AG04450 (cell line): Measurements from ENCODE around the gene BAIAP2L1. TPM values are rescaled to one million over a fixed set of nuclear protein-coding genes. Genes with fewer than 3 reads are reported as not detected.

ENCODE experiments used
- CTCF ChIA-PET: fragments of 300-600, 350-600 bp; formaldehyde crosslinking; extraction: SDS; loops from one replicate; lab custom pipeline; 2022; ENCODE audit warnings: antibody characterized with exemption, inconsistent platforms; lab: Charles Lee
- POLR2A ChIA-PET: fragments of 350-600 bp; formaldehyde crosslinking; extraction: SDS; loops from one replicate; lab custom pipeline; 2021; ENCODE audit warnings: antibody characterized with exemption, inconsistent platforms; lab: Yijun Ruan, JAX
- DNase-seq: peaks from one replicate; pipeline ENCODE4 v3.0.0-alpha.2; 2011; ENCODE audit warnings: low read depth, low spot score
- H3K27ac ChIP-seq: one replicate; pipeline ENCODE4 v1.5.1; 2012; ENCODE audit warnings: low read depth, low read length, control low read depth
- H3K27me3 ChIP-seq: one replicate; pipeline ENCODE4 v1.6.0; 2012; ENCODE audit warnings: low read length; ENCODE audit not compliant: control insufficient read depth, insufficient read depth
- H3K4me3 ChIP-seq: 2 replicates; pipeline ENCODE4 v1.5.1; 2011; ENCODE audit warnings: mild to moderate bottlenecking, low read depth, low read length, control low read depth
- H3K9me3 ChIP-seq: 2 replicates; pipeline ENCODE4 v1.5.1; 2012; ENCODE audit warnings: low read length; ENCODE audit not compliant: control insufficient read depth, insufficient read depth
- polyA plus RNA-seq: library from polyadenylated mRNA; depleted of rRNA; stranded (reverse); fragments of >200 nt; gene quantifications from 2 replicates; pipeline ENCODE4 v1.2.3, GENCODE V29; 2011
- TF ChIP-seq, protein P1 (sequence below): IDR thresholded peaks from 2 replicates; pipeline ENCODE4 v1.5.1; 2011; ENCODE audit warnings: low read depth, low read length, control low read depth, inconsistent platforms

BAIAP2L1 gene
- polyA plus RNA-seq, 1 experiment, result 3.9 TPM

DNA sequence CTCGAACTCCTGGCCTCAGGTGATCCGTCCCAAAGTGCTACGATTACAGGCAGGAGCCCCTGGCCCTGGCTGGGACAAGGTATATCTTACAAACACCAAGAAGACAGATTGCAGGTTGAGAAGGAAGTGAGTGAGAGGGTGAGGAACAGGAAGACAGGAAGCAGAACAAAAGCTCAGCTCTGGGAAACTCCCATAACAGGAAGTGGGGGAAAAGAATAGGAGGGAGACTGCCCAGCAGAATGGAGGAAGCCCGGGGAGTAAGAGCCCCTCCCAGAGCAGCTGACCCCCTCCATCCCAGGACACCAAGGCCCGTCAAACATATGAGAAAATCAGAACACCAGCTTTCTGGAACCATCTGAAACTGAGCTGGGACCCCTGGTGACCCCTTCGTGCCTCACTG lies 151.8 kb downstream of the BAIAP2L1 start:
- Histone ChIP-seq H3K27ac (no peak overlapping the region), H3K4me3 (no peak overlapping the region), H3K9me3 (no peaks in the 10 kb centered on the region; the same call in 1 of the 2 replicates), H3K27me3 (no peaks in the 10 kb centered on the region)
- DNase-seq, result no peak
- ChIA-PET POLR2A (no interaction called here), CTCF (interaction anchor here (1.3 kb wide), 1 partner anchor 9 kb away, joined by 3 read pairs; no protein-coding TSS in a partner anchor)
- TF ChIP-seq, protein P1, sequence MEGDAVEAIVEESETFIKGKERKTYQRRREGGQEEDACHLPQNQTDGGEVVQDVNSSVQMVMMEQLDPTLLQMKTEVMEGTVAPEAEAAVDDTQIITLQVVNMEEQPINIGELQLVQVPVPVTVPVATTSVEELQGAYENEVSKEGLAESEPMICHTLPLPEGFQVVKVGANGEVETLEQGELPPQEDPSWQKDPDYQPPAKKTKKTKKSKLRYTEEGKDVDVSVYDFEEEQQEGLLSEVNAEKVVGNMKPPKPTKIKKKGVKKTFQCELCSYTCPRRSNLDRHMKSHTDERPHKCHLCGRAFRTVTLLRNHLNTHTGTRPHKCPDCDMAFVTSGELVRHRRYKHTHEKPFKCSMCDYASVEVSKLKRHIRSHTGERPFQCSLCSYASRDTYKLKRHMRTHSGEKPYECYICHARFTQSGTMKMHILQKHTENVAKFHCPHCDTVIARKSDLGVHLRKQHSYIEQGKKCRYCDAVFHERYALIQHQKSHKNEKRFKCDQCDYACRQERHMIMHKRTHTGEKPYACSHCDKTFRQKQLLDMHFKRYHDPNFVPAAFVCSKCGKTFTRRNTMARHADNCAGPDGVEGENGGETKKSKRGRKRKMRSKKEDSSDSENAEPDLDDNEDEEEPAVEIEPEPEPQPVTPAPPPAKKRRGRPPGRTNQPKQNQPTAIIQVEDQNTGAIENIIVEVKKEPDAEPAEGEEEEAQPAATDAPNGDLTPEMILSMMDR, result no peak

DNA sequence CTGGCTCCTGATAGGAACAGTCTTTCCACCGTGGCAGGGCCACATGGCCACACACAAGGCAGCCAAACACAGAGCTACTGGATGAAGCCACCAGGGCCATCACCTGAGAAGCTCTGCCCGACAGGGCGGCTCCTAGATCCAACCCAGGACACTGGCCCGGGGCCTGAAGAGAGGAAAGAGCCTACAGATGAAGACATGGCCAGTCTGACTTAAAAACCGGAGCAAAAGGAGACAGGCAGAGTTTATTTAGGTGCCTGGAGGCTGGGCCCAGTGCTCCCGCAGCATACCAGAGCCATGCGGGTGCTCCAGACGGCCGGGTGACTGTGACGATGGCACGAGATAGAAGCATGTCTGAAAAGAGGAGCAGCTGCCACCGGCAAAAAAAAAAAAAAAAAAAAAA lies 152.7 kb downstream of the BAIAP2L1 start:
- no peak for DNase-seq
- H3K27ac ChIP-seq, result no peak overlapping the region
- CTCF ChIA-PET, result interaction anchor here (0.9 kb wide), 1 partner anchor 46 kb away, joined by 3 read pairs; no protein-coding TSS in a partner anchor
- H3K4me3 ChIP-seq, result no peak overlapping the region
- H3K9me3 ChIP-seq, result no peaks in the 10 kb centered on the region; the same call in 1 of the 2 replicates
- POLR2A ChIA-PET, result no interaction called here
- TF ChIP-seq, protein P1, result no peak
- no peaks in the 10 kb centered on the region for H3K27me3 ChIP-seq

DNA sequence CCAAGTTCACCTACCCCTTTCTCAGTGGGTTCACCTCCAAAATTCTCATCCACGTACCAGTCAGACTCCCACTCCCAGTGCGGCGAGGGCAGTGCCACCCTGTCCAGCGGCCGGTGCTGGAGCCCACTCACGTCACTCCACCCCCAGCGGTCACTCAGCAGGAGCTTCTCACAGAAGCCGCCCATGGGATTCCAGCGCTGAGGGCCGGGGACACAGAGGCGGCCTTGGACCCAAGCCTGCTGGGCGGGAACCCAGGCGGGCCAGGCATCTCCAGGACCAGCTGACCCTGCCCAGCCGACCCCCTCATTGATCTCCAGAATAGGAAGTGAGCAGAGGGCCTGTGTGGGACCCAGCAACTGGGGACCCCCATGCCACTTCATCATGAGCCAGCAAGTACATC lies 156.0 kb downstream of the BAIAP2L1 start:
- POLR2A ChIA-PET, result no interaction called here

DNA sequence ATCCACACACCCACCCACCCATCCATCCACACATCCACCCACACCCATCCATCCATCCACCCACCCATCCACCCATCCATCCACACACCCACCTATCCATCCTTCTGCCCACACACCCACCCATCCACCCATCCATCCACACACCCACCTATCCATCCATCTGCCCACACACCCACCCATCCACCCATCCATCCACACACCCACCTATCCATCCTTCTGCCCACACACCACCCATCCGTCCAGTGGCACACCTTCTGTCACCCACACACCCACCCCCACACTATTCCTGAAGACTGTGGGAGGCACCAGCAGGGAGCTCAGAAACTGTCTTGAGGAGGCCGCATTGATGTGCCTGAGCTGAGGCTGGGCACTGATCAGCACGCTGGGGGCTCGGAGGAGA lies 158.0 kb downstream of the BAIAP2L1 start:
- DNase-seq, result no peak
- Histone ChIP-seq H3K27me3 (no peaks in the 10 kb centered on the region), H3K4me3 (no peak overlapping the region), H3K9me3 (no peaks in the 10 kb centered on the region), H3K27ac (no peak overlapping the region)
- TF ChIP-seq, protein P1, result no peak
- ChIA-PET POLR2A (no interaction called here), CTCF (no interaction called here)

More for the DNA sequence above, 156.0 kb downstream of the BAIAP2L1 start:
- Histone ChIP-seq H3K4me3 (no peak overlapping the region), H3K9me3 (no peaks in the 10 kb centered on the region), H3K27me3 (no peaks in the 10 kb centered on the region), H3K27ac (no peak overlapping the region)
- TF ChIP-seq, protein P1, result no peak
- DNase-seq, result no peak
- CTCF ChIA-PET, result no interaction called here

DNA sequence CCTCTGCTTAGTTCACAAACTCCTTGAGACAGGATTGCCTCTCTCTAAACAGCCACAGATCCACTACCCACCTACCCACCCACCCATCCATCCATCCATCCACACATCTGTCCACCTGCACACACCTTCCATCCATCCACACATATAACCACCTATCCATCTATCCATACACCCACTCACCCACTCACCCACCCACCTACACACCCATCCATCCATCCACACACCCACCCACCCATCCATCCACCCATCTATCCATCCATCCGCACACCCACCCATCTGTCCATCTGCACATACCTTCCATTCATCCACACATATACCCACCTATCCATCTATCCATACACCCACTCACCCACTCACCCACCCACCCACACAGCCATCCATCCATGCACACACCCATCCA lies 158.5 kb downstream of the BAIAP2L1 start:
- no peak for DNase-seq
- Histone ChIP-seq H3K4me3 (no peak overlapping the region), H3K9me3 (no peaks in the 10 kb centered on the region), H3K27ac (no peak overlapping the region), H3K27me3 (no peaks in the 10 kb centered on the region)
- POLR2A ChIA-PET, result no interaction called here
- TF ChIP-seq, protein P1, result no peak
- CTCF ChIA-PET, result interaction anchor here (1.1 kb wide), 1 partner anchor 74 kb away, joined by 4 read pairs; no protein-coding TSS in a partner anchor
